ENCODE data around the gene NPIPA8.
"Not testable (repeated sequence)": the region's sequence is repeated elsewhere in the genome, so short reads cannot be mapped to it uniquely, and the experiment has no call there.

Gene NPIPA8

DNA sequence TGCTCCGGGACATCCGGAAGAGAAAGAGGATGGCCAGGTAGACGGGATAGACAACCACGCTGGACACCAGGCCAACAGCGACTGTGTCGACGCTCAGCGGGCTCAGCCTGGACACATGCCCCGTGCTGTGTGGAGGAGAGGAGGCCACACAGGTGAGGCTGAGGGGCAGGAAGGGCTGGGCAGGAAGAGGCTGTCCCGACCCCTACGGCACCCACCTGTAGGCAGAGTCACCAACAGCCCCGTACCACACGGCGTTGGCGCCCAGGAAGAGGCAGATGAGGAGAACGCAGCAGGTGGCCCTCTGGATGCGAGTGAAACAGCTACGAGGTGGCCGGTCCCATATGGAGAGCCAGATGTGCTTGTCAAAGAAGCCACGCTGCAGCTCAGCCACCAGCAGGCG lies at the start of gene NPIPA8:
Gene NPIPA8 (minus strand): TSS at position 101 of the 400 bp plus-strand sequence. CDS start 4,074 bp downstream, outside the sequence.
- DNase-seq (ENCODE audit: low read depth); H3K4me3 ChIP-seq (ENCODE audit: control insufficient read depth, low read depth, low read length): not testable (repeated sequence)

- not testable (repeated sequence) for DNase-seq (ENCODE audit: low read depth); H3K4me3 ChIP-seq (ENCODE audit: control insufficient read depth, low read depth, low read length)
Measured at GRCh38 chr16:18385285-18385684, 48.7 kb upstream of the NPIPA8 start.

DNA sequence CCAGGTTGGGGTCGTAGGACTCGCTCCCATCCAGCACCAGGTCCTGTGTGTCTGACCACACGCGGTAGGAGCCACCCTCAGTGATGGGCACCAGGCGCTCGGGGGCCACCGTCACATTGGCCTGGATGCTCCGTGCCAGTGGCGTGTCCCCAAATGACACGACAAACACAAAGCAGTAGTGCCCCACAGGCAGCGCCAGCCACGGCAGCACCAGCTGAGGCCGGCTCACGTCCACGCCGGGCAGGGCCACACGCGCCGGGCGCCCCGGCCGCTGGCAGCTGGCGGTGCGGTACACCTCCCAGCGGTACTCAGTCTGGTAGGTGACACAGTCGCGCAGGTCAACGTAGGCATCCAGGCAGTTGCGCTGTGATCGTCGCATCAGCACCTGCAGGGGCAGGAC lies 48.3 kb upstream of the NPIPA8 start:
- not testable (repeated sequence) for H3K4me3 ChIP-seq (ENCODE audit: control insufficient read depth, low read depth, low read length); DNase-seq (ENCODE audit: low read depth)

DNA sequence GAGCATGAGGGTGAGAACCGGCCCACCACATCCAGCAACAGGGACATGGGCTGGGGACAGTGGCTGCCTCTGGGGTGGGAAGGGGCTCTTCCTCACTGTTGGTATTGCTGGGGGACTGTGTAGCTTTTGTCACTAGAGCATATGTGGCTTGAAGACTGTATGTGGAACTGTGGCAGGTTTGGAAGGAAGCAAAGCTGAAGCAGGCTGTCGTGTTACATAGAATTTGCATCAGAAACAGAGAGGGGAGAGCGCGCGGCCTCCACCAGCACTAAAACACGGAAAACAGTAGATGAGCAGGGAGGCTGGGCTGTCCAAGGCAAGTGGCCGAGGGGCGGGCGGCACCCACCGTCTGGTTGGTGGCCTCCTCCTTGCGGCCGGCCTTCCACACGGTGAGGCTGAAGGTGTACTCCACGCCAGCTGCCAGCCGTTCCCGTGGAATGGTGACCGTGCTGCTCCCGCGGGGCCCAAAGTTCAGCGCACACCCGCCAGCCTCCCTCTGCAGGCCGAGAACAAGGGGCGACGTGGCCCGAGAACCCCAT lies 47.6 kb upstream of the NPIPA8 start:
- H3K4me3 ChIP-seq (ENCODE audit: control insufficient read depth, low read depth, low read length); DNase-seq (ENCODE audit: low read depth): not testable (repeated sequence)

DNA sequence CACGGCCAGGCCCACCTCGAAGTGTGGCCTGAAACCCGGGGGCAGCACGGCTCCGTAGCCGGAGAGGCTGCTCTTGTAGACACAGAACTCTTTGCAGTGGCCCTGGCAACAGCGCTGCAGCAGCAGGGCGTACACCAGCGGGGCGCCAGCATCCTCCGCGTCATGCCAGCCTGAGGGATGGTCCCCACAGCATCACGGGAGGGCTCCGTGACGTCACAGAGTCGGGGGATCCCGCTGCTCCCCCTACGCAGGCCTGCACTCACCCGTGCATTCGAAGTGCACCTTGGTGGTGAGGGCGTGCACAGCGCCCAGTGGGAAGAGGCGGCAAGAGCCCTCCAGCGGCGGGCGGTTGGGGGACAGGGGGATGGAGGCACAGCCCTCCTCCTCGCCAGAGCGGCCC lies 46.2 kb upstream of the NPIPA8 start:
- DNase-seq (ENCODE audit: low read depth): not testable (repeated sequence)

DNA sequence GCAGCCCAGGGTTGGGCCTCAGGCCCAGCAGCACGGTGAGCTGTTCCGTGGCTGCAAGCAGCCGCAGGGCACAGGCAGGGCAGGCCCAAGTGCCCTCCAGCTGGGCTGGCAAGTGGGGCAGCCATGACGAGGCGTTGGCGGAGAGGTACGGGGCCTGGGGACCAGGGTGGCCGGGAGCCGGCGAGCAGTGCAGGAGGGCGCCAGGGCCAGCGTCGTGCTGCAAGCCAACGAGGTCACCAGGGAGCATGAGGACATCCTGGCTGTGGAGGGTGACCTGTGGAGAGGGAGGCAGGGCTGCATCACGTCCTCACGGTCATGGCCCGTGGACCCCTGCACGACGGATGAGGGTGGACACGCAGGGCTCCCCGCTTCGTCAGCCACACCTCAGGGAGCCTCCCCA lies 11.2 kb upstream of the NPIPA8 start:
- not testable (repeated sequence) for DNase-seq (ENCODE audit: low read depth); H3K4me3 ChIP-seq (ENCODE audit: control insufficient read depth, low read depth, low read length)

More for the DNA sequence above, 46.2 kb upstream of the NPIPA8 start:
- not testable (repeated sequence) for H3K4me3 ChIP-seq (ENCODE audit: control insufficient read depth, low read depth, low read length)

GRCh38 chr16:18346993-18347392 lies 10.5 kb upstream of the NPIPA8 start:
- not testable (repeated sequence) for H3K4me3 ChIP-seq (ENCODE audit: control insufficient read depth, low read depth, low read length); DNase-seq (ENCODE audit: low read depth)

- not testable (repeated sequence) for H3K4me3 ChIP-seq (ENCODE audit: control insufficient read depth, low read depth, low read length); DNase-seq (ENCODE audit: low read depth)
Measured at GRCh38 chr16:18344634-18345033, 8.1 kb upstream of the NPIPA8 start.

- not testable (repeated sequence) for DNase-seq (ENCODE audit: low read depth)
Measured at GRCh38 chr16:18341986-18342385, 5.5 kb upstream of the NPIPA8 start.

GRCh38 chr16:18341417-18341960 lies 5.0 kb upstream of the NPIPA8 start:
- not testable (repeated sequence) for DNase-seq (ENCODE audit: low read depth); H3K4me3 ChIP-seq (ENCODE audit: control insufficient read depth, low read depth, low read length)

More at GRCh38 chr16:18341986-18342385, 5.5 kb upstream of the NPIPA8 start:
- H3K4me3 ChIP-seq (ENCODE audit: control insufficient read depth, low read depth, low read length): not testable (repeated sequence)

- not testable (repeated sequence) for H3K4me3 ChIP-seq (ENCODE audit: control insufficient read depth, low read depth, low read length); DNase-seq (ENCODE audit: low read depth)
Measured at GRCh38 chr16:18339210-18339609, 2.7 kb upstream of the NPIPA8 start.

GRCh38 chr16:18311811-18312210 lies 24.7 kb downstream of the NPIPA8 start:
- not testable (repeated sequence) for H3K4me3 ChIP-seq (ENCODE audit: control insufficient read depth, low read depth, low read length); DNase-seq (ENCODE audit: low read depth)

- H3K4me3 ChIP-seq (ENCODE audit: control insufficient read depth, low read depth, low read length); DNase-seq (ENCODE audit: low read depth): not testable (repeated sequence)
Measured at GRCh38 chr16:18309159-18309558, 27.4 kb downstream of the NPIPA8 start.

DNA sequence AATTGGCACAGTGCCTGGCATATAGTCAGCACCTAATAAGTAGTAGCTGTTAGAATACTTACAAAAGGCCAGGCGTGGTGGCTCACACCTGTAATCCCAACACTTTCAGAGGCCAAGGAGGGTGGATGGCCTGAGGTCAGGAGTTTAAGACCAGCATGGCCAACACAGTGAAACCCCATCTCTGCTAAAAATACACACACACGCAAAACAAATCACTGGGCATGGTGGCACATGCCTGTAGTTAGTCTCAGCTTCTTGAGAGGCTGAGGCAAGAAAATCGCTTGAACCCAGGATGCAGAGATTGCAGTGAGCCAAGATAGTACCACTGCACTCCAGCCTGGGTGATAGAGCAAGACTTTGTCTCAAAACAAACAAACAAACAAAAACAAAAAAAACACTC lies 29.3 kb downstream of the NPIPA8 start:
- not testable (repeated sequence) for DNase-seq (ENCODE audit: low read depth); H3K4me3 ChIP-seq (ENCODE audit: control insufficient read depth, low read depth, low read length)

GRCh38 chr16:18306066-18306465 lies 30.5 kb downstream of the NPIPA8 start:
- H3K4me3 ChIP-seq (ENCODE audit: control insufficient read depth, low read depth, low read length); DNase-seq (ENCODE audit: low read depth): not testable (repeated sequence)

DNA sequence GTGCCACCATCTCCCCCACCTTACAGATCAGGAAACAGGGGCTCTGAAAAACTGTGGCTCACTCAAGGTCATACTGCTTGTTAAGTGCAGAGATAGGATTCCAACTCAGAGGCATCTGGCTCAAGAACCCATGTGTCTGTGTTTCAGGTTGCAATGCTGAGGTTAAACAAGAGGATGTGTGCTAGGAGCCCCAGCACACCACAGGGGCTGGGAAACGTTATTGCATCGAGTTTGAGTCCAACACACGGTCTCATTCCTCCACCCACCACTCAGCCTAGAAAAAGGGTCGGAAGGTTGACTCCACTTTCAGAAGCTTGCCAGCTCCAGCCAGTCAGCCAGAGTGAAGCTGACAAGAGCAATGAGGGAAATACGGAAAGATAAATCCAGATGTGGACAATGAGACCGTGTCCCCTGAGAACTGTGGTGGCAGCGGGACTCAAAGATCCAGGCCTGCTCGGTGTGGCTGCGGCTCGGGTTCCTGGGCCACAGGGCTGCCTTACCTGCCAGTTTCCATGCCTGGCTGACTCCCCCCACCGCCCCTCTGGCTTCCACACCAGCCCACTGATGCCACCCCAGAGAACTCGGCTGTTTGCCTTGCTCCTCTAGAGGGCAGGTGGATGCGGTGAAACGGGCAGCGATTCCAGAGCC lies 33.4 kb downstream of the NPIPA8 start:
- not testable (repeated sequence) for DNase-seq (ENCODE audit: low read depth); H3K4me3 ChIP-seq (ENCODE audit: control insufficient read depth, low read depth, low read length)

DNA sequence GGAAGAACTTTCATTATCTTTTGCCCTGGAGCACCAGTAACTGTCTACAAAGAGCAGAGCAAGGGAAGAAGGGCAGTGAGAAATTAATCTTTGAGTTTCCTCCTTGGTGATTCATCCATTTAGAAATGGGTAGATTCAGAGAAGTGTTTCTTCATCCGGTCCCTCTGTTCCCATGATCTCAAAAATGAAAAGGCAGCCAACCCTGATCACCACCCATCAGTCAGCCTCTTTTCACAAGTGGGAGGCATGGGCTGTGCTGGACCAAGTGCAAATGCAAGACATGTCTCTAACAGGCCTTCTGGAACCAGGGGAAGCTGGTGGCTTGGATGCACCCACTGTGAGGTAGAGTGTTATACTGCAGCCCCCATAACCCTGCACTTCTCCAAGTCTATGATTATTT lies 38.8 kb downstream of the NPIPA8 start:
- DNase-seq (ENCODE audit: low read depth); H3K4me3 ChIP-seq (ENCODE audit: control insufficient read depth, low read depth, low read length): not testable (repeated sequence)

GRCh38 chr16:18296931-18297330 lies 39.6 kb downstream of the NPIPA8 start:
- H3K4me3 ChIP-seq (ENCODE audit: control insufficient read depth, low read depth, low read length): not testable (repeated sequence)

DNA sequence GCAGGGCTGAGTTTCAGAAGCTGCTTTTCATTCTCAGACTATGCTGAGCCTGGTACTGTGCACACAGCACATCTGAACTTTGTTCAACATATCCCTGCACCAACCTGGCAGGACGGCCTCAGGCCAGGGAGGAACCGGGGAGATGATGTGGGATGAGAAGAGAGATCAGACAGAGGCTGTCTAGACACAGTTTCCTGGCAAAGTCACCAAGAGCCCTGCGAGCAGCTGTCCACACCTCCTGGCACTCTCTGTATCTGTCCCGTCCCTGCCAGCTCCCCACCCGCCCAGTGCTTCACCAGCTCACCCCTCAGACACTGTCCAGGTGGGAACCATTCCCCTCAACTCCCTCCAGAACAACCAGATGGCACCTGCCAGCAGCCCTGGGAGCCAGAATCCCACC lies 42.2 kb downstream of the NPIPA8 start:
- DNase-seq (ENCODE audit: low read depth); H3K4me3 ChIP-seq (ENCODE audit: control insufficient read depth, low read depth, low read length): not testable (repeated sequence)

More at GRCh38 chr16:18296931-18297330, 39.6 kb downstream of the NPIPA8 start:
- not testable (repeated sequence) for DNase-seq (ENCODE audit: low read depth)
